Activated T-cell treated with anti-CD3 and anti-CD28 coated beads, Interleukin-2, amount 50 U/mL, for 4 hours (primary cell): ENCODE data around the gene NCDN. TPM values are rescaled to one million over a fixed set of nuclear protein-coding genes. Genes with fewer than 3 reads are reported as not detected.

Experiments used
- ATAC-seq, 2 donors: fragments of 200-7000 bp; cut with Tn5 transposase; one replicate each; pipeline ENCODE4 v1.10.0; 2021
- DNase-seq: peaks from one replicate; pipeline ENCODE4 v3.0.0-alpha.2; 2020
- H3K27me3 Mint-ChIP-seq: one replicate; pipeline ENCODE4 v1.8.0; 2021; ENCODE audit warnings: low read depth, mixed read lengths
- H3K36me3 Mint-ChIP-seq: one replicate; pipeline ENCODE4 v1.8.0; 2022; ENCODE audit warnings: mixed read lengths; ENCODE audit not compliant: insufficient read depth
- H3K4me1 Mint-ChIP-seq: one replicate; pipeline ENCODE4 v1.8.0; 2021; ENCODE audit warnings: low read depth, mixed read lengths
- H3K4me3 Mint-ChIP-seq: one replicate; pipeline ENCODE4 v1.8.0; 2021; ENCODE audit warnings: mild to moderate bottlenecking, moderate library complexity, mixed read lengths
- H3K9me3 Mint-ChIP-seq: one replicate; pipeline ENCODE4 v1.8.0; 2021; ENCODE audit warnings: mixed read lengths
- total RNA-seq, 3 donors: library from RNA; stranded (reverse); gene quantifications; one replicate each; pipeline ENCODE4 v1.2.1, GENCODE V29; 2021

The NCDN gene
- total RNA-seq, 3 donors from 2014 or later: 60.6 to 61.8 (median 61.6) TPM

- DNase-seq: no peak
- Mint-ChIP-seq H3K36me3 (peaks cover 9% of the 10 kb centered on the region), H3K4me1 (peaks cover 71% of the 10 kb centered on the region), H3K27me3 (no peaks in the 10 kb centered on the region), H3K4me3 (peak overlapping the region; percentile 7), H3K9me3 (no peaks in the 10 kb centered on the region)
- ATAC-seq: peak; percentile 68 to 70
These were observed 20.9 kb upstream of the NCDN start for GRCh38 chr1:35536556-35537162.

- H3K4me1 Mint-ChIP-seq: peaks cover 83% of the 10 kb centered on the region
- H3K4me3 Mint-ChIP-seq: no peak overlapping the region
- H3K9me3 Mint-ChIP-seq: no peaks in the 10 kb centered on the region
- no peaks in the 10 kb centered on the region for H3K27me3 Mint-ChIP-seq
- ATAC-seq (no peak), DNase-seq (no peak)
- peaks cover 8% of the 10 kb centered on the region for H3K36me3 Mint-ChIP-seq
These were observed 19.8 kb upstream of the NCDN start for GRCh38 chr1:35537806-35538205.

GRCh38 chr1:35539073-35539823, 18.4 kb upstream of the NCDN start:
- H3K4me3 Mint-ChIP-seq: peak overlapping the region; percentile 68
- no peaks in the 10 kb centered on the region for H3K9me3 Mint-ChIP-seq
- peaks cover 87% of the 10 kb centered on the region for H3K4me1 Mint-ChIP-seq
- H3K27me3 Mint-ChIP-seq: no peaks in the 10 kb centered on the region
- no peak for DNase-seq
- peak; percentile 29 to 40 for ATAC-seq
- H3K36me3 Mint-ChIP-seq: peaks cover 11% of the 10 kb centered on the region

GRCh38 chr1:35539824-35540261, 17.8 kb upstream of the NCDN start:
- ATAC-seq (peak; percentile 71 to 81), DNase-seq (no peak)
- Mint-ChIP-seq H3K27me3 (no peaks in the 10 kb centered on the region), H3K4me3 (peak overlapping the region; percentile 68), H3K36me3 (peaks cover 14% of the 10 kb centered on the region), H3K4me1 (peaks cover 89% of the 10 kb centered on the region), H3K9me3 (no peaks in the 10 kb centered on the region)

- ATAC-seq: peak; percentile 66 to 76
- peaks cover 31% of the 10 kb centered on the region for H3K36me3 Mint-ChIP-seq
- H3K4me1 Mint-ChIP-seq: peaks cover 67% of the 10 kb centered on the region
- no peaks in the 10 kb centered on the region for H3K27me3 Mint-ChIP-seq
- peak; percentile 48 for DNase-seq
- H3K9me3 Mint-ChIP-seq: no peaks in the 10 kb centered on the region
- no peak overlapping the region for H3K4me3 Mint-ChIP-seq
These were observed 12.6 kb upstream of the NCDN start for GRCh38 chr1:35544976-35545375.

GRCh38 chr1:35546614-35547013, 11.0 kb upstream of the NCDN start:
- no peak for DNase-seq
- H3K4me1 Mint-ChIP-seq: peaks cover 56% of the 10 kb centered on the region
- H3K4me3 Mint-ChIP-seq: no peak overlapping the region
- H3K27me3 Mint-ChIP-seq: no peaks in the 10 kb centered on the region
- no peak for ATAC-seq
- H3K36me3 Mint-ChIP-seq: peaks cover 31% of the 10 kb centered on the region
- H3K9me3 Mint-ChIP-seq: no peaks in the 10 kb centered on the region

GRCh38 chr1:35553851-35554250, 3.7 kb upstream of the NCDN start:
- Mint-ChIP-seq H3K27me3 (no peaks in the 10 kb centered on the region), H3K9me3 (no peaks in the 10 kb centered on the region), H3K36me3 (peaks cover 19% of the 10 kb centered on the region), H3K4me1 (peaks cover 47% of the 10 kb centered on the region), H3K4me3 (no peak overlapping the region)
- DNase-seq: no peak
- ATAC-seq: no peak

- no peaks in the 10 kb centered on the region for H3K27me3 Mint-ChIP-seq
- H3K4me1 Mint-ChIP-seq: peaks cover 46% of the 10 kb centered on the region
- no peak for DNase-seq
- H3K36me3 Mint-ChIP-seq: peaks cover 19% of the 10 kb centered on the region
- H3K9me3 Mint-ChIP-seq: no peaks in the 10 kb centered on the region
- ATAC-seq: no peak
- H3K4me3 Mint-ChIP-seq: peak overlapping the region; percentile 98
These were observed 3.1 kb upstream of the NCDN start for GRCh38 chr1:35554266-35555211.

GRCh38 chr1:35555212-35555584, 2.4 kb upstream of the NCDN start:
- ATAC-seq (no peak), DNase-seq (no peak)
- Mint-ChIP-seq H3K27me3 (no peaks in the 10 kb centered on the region), H3K4me1 (peaks cover 43% of the 10 kb centered on the region), H3K36me3 (peaks cover 15% of the 10 kb centered on the region), H3K4me3 (peak overlapping the region; percentile 98), H3K9me3 (no peaks in the 10 kb centered on the region)

GRCh38 chr1:35555601-35556477, 1.8 kb upstream of the NCDN start:
- peak overlapping the region; percentile 98 for H3K4me3 Mint-ChIP-seq
- no peaks in the 10 kb centered on the region for H3K9me3 Mint-ChIP-seq
- H3K27me3 Mint-ChIP-seq: no peaks in the 10 kb centered on the region
- no peak for DNase-seq
- peaks cover 43% of the 10 kb centered on the region for H3K4me1 Mint-ChIP-seq
- ATAC-seq: peak; percentile 21 to 34
- peaks cover 15% of the 10 kb centered on the region for H3K36me3 Mint-ChIP-seq

- no peaks in the 10 kb centered on the region for H3K27me3 Mint-ChIP-seq
- peaks cover 48% of the 10 kb centered on the region for H3K4me1 Mint-ChIP-seq
- peak overlapping the region; percentile 98 for H3K4me3 Mint-ChIP-seq
These were observed 998 bp upstream of the NCDN start for GRCh38 chr1:35556484-35557117.

GRCh38 chr1:35557118-35557610, 435 bp upstream of the NCDN start, which contains the start of gene KIAA0319L:
TSS of gene KIAA0319L (minus strand) at chr1:35557403. CDS start at chr1:35554491, 2,912 bp downstream.
- Mint-ChIP-seq H3K36me3 (peaks cover 9% of the 10 kb centered on the region), H3K27me3 (no peaks in the 10 kb centered on the region), H3K4me3 (peak within 1 kb of the TSS; percentile 98)

More at GRCh38 chr1:35556484-35557117, 998 bp upstream of the NCDN start:
- Mint-ChIP-seq H3K9me3 (no peaks in the 10 kb centered on the region), H3K36me3 (peaks cover 15% of the 10 kb centered on the region)
- ATAC-seq (peak in 1 of 2 donors; percentile 0), DNase-seq (no peak)

More at GRCh38 chr1:35557118-35557610, 435 bp upstream of the NCDN start, which contains the start of gene KIAA0319L:
- no peaks in the 10 kb centered on the region for H3K9me3 Mint-ChIP-seq
- ATAC-seq (peak; percentile 69 to 76), DNase-seq (no peak)
- peaks cover 53% of the 10 kb centered on the region for H3K4me1 Mint-ChIP-seq
